Activated T-cell treated with anti-CD3 and anti-CD28 coated beads, Interleukin-2, amount 50 U/mL, for 72 hours (primary cell): Measurements from ENCODE around the gene FHIT. TPM values are rescaled to one million over a fixed set of nuclear protein-coding genes. Genes with fewer than 3 reads are reported as not detected.

Experiments used
- ATAC-seq, 2 donors: fragments of 150-1000 bp; cut with Tn5 transposase; replicated peaks in 1 of 2; 2 replicates each; pipeline ENCODE4 v1.10.0; 2021; ENCODE audit warnings: moderate library complexity in 2 of 2, mild to moderate bottlenecking in 1 of 2
- DNase-seq, 2 donors: peaks; one replicate each; pipeline ENCODE4 v3.0.0; 2021 to 2022; ENCODE audit warnings: mixed read lengths in 1 of 2
- H3K27ac Mint-ChIP-seq: one replicate; pipeline ENCODE4 v1.8.0; 2022; ENCODE audit warnings: mild to moderate bottlenecking, moderate library complexity, mixed read lengths
- H3K27me3 Mint-ChIP-seq: one replicate; pipeline ENCODE4 v1.8.0; 2022; ENCODE audit warnings: low read depth, mixed read lengths
- H3K36me3 Mint-ChIP-seq, 2 donors: one replicate each; pipeline ENCODE4 v1.8.0; 2022; ENCODE audit warnings: mixed read lengths in 2 of 2, mild to moderate bottlenecking in 1 of 2; ENCODE audit not compliant: insufficient read depth in 2 of 2
- H3K4me1 Mint-ChIP-seq: one replicate; pipeline ENCODE4 v1.8.0; 2022; ENCODE audit warnings: low read depth, mixed read lengths
- H3K4me3 Mint-ChIP-seq, 2 donors: one replicate each; pipeline ENCODE4 v1.8.0; 2022; ENCODE audit warnings: mild to moderate bottlenecking in 2 of 2, mixed read lengths in 2 of 2, moderate library complexity in 2 of 2
- H3K9me3 Mint-ChIP-seq, 2 donors: one replicate each; pipeline ENCODE4 v1.8.0; 2022; ENCODE audit warnings: mixed read lengths in 2 of 2
- total RNA-seq, 2 donors: library from RNA; stranded (reverse); gene quantifications; one replicate each; pipeline ENCODE4 v1.2.3, GENCODE V29; 2022

The FHIT gene
- total RNA-seq, 2 donors from 2014 or later, result 48.2 to 54.9 TPM

DNA sequence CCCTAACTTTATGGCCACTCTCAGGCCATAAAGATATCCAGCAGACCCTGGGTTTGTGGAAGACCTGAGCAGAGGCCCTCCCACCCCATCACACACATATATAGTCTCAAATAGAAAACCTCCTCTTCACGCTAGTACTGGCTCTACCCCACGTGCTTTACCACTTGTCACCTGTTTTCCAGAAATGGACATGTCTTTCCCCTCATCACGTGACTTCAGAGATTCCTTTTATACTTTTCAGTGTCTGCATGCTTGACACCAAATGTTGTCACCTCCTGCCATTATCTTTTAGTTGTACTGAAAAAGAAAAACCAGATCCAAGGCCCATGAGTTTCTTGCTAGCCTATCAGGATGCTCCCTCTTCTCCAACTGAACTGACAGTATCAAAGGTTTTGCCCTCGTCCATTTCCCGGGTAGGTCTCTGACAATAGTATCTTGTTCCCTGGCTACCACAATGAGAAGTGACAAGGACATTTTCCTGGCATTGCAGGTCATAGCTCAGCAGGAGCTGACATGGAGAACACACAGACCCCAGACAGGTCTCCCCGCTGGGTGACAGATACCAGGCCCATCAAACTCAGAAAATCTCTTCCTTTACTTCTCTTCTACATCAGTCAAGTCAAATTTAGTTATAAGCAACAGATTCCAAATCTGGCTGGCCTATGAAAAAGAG is 1551.5 kb downstream of the FHIT start:
- H3K27me3 Mint-ChIP-seq, result peaks cover 6% of the 10 kb centered on the region
- no peaks in the 10 kb centered on the region for H3K36me3 Mint-ChIP-seq
- no peak for ATAC-seq
- H3K4me3 Mint-ChIP-seq, result no peak overlapping the region
- H3K27ac Mint-ChIP-seq, result no peak overlapping the region
- H3K9me3 Mint-ChIP-seq, result no peaks in the 10 kb centered on the region
- DNase-seq, result no peak
- H3K4me1 Mint-ChIP-seq, result no peaks in the 10 kb centered on the region
